Central memory CD8-positive, alpha-beta T cell (primary cell): Measurements from ENCODE around the gene DYNLRB1.
A peak's percentile ranks its signal among the peaks of the same experiment; 100 is the strongest.

Source experiments
- ATAC-seq: fragments of 150-1000 bp; cut with Tn5 transposase; replicated peaks from 2 replicates; pipeline ENCODE4 v1.10.0; 2022; ENCODE audit warnings: mild to moderate bottlenecking, moderate FRiP score, moderate number of reproducible peaks; ENCODE audit not compliant: poor library complexity, severe bottlenecking; ENCODE audit errors: extremely low read depth
- DNase-seq, 2 donors: peaks; one replicate each; pipeline ENCODE4 v3.0.0; 2021; ENCODE audit warnings: low spot score in 2 of 2
- H3K27ac Mint-ChIP-seq: one replicate; pipeline ENCODE4 v1.8.0; 2022; ENCODE audit warnings: low read depth, mild to moderate bottlenecking, moderate library complexity, mixed read lengths
- H3K27me3 Mint-ChIP-seq: one replicate; pipeline ENCODE4 v1.8.0; 2022; ENCODE audit warnings: mixed read lengths
- H3K36me3 Mint-ChIP-seq: one replicate; pipeline ENCODE4 v1.8.0; 2022; ENCODE audit warnings: mild to moderate bottlenecking, moderate library complexity, mixed read lengths; ENCODE audit not compliant: insufficient read depth
- H3K4me1 Mint-ChIP-seq: one replicate; pipeline ENCODE4 v1.8.0; 2022; ENCODE audit warnings: mixed read lengths
- H3K4me3 Mint-ChIP-seq: one replicate; pipeline ENCODE4 v1.8.0; 2022; ENCODE audit warnings: mild to moderate bottlenecking, moderate library complexity, mixed read lengths
- H3K9me3 Mint-ChIP-seq: one replicate; pipeline ENCODE4 v1.8.0; 2022; ENCODE audit warnings: mixed read lengths

Gene DYNLRB1

GRCh38 chr20:34558320-34559218 is 42.3 kb downstream of the DYNLRB1 start, which contains the start of gene MAP1LC3A:
TSS of gene MAP1LC3A (plus strand) at chr20:34558718. CDS start at chr20:34558869, 151 bp downstream.
- Mint-ChIP-seq H3K27ac (peak within 1 kb of the TSS; percentile 99), H3K4me3 (peak within 1 kb of the TSS; percentile 83)
- peak; percentile 89 for ATAC-seq

GRCh38 chr20:34559311-34560140 is 43.3 kb downstream of the DYNLRB1 start:
- ATAC-seq (no peak), DNase-seq (no peak)
- H3K9me3 Mint-ChIP-seq = no peaks in the 10 kb centered on the region
- H3K36me3 Mint-ChIP-seq = peaks cover 27% of the 10 kb centered on the region
- peak overlapping the region; percentile 57 for H3K4me3 Mint-ChIP-seq
- peaks cover 13% of the 10 kb centered on the region for H3K4me1 Mint-ChIP-seq
- H3K27me3 Mint-ChIP-seq = no peaks in the 10 kb centered on the region
- H3K27ac Mint-ChIP-seq = peak overlapping the region; percentile 69

More at GRCh38 chr20:34558320-34559218, 42.3 kb downstream of the DYNLRB1 start, which contains the start of gene MAP1LC3A:
- no peaks in the 10 kb centered on the region for H3K9me3 Mint-ChIP-seq
- peaks cover 27% of the 10 kb centered on the region for H3K36me3 Mint-ChIP-seq
- H3K4me1 Mint-ChIP-seq = peaks cover 13% of the 10 kb centered on the region
- DNase-seq = peak; percentile 92 to 94
- no peaks in the 10 kb centered on the region for H3K27me3 Mint-ChIP-seq

GRCh38 chr20:34560141-34560523 is 43.9 kb downstream of the DYNLRB1 start:
- no peak for DNase-seq
- Mint-ChIP-seq H3K9me3 (no peaks in the 10 kb centered on the region), H3K4me1 (peaks cover 13% of the 10 kb centered on the region), H3K4me3 (peak overlapping the region; percentile 57), H3K27ac (peak overlapping the region; percentile 69), H3K36me3 (peaks cover 27% of the 10 kb centered on the region), H3K27me3 (no peaks in the 10 kb centered on the region)
- no peak for ATAC-seq

GRCh38 chr20:34560614-34561013 is 44.4 kb downstream of the DYNLRB1 start:
- DNase-seq = no peak
- Mint-ChIP-seq H3K9me3 (no peaks in the 10 kb centered on the region), H3K4me3 (peak overlapping the region; percentile 57), H3K36me3 (peaks cover 27% of the 10 kb centered on the region), H3K27me3 (no peaks in the 10 kb centered on the region), H3K27ac (peak overlapping the region; percentile 69), H3K4me1 (peaks cover 13% of the 10 kb centered on the region)
- ATAC-seq = no peak

- H3K9me3 Mint-ChIP-seq = no peaks in the 10 kb centered on the region
- H3K27ac Mint-ChIP-seq = peak overlapping the region; percentile 69
- peak overlapping the region; percentile 8 for H3K4me3 Mint-ChIP-seq
- no peaks in the 10 kb centered on the region for H3K27me3 Mint-ChIP-seq
- ATAC-seq (no peak), DNase-seq (no peak)
- H3K4me1 Mint-ChIP-seq = peaks cover 13% of the 10 kb centered on the region
- H3K36me3 Mint-ChIP-seq = peaks cover 27% of the 10 kb centered on the region
Observed at GRCh38 chr20:34561661-34562060, 45.4 kb downstream of the DYNLRB1 start.

- H3K36me3 Mint-ChIP-seq = peaks cover 27% of the 10 kb centered on the region
- no peak overlapping the region for H3K27ac Mint-ChIP-seq
- ATAC-seq (no peak), DNase-seq (no peak)
- no peaks in the 10 kb centered on the region for H3K9me3 Mint-ChIP-seq
- H3K27me3 Mint-ChIP-seq = no peaks in the 10 kb centered on the region
- peaks cover 9% of the 10 kb centered on the region for H3K4me1 Mint-ChIP-seq
- no peak overlapping the region for H3K4me3 Mint-ChIP-seq
Observed at GRCh38 chr20:34562641-34563040, 46.4 kb downstream of the DYNLRB1 start.

- DNase-seq = no peak
- H3K4me3 Mint-ChIP-seq = no peak overlapping the region
- H3K4me1 Mint-ChIP-seq = no peaks in the 10 kb centered on the region
- ATAC-seq = no peak
- no peaks in the 10 kb centered on the region for H3K9me3 Mint-ChIP-seq
- H3K27ac Mint-ChIP-seq = no peak overlapping the region
- H3K36me3 Mint-ChIP-seq = peaks cover 13% of the 10 kb centered on the region
- no peaks in the 10 kb centered on the region for H3K27me3 Mint-ChIP-seq
Observed at GRCh38 chr20:34564833-34565232, 48.6 kb downstream of the DYNLRB1 start.

GRCh38 chr20:34566978-34567891 is 51.0 kb downstream of the DYNLRB1 start:
- no peak for DNase-seq
- Mint-ChIP-seq H3K4me1 (peaks cover 9% of the 10 kb centered on the region), H3K4me3 (no peak overlapping the region), H3K36me3 (peaks cover 5% of the 10 kb centered on the region), H3K9me3 (no peaks in the 10 kb centered on the region), H3K27me3 (no peaks in the 10 kb centered on the region), H3K27ac (peak overlapping the region; percentile 25)
- no peak for ATAC-seq

GRCh38 chr20:34567892-34568865 is 52.0 kb downstream of the DYNLRB1 start:
- H3K4me1 Mint-ChIP-seq = peaks cover 9% of the 10 kb centered on the region
- no peak overlapping the region for H3K4me3 Mint-ChIP-seq
- no peaks in the 10 kb centered on the region for H3K9me3 Mint-ChIP-seq
- no peak for ATAC-seq
- peaks cover 5% of the 10 kb centered on the region for H3K36me3 Mint-ChIP-seq
- H3K27ac Mint-ChIP-seq = peak overlapping the region; percentile 25
- no peaks in the 10 kb centered on the region for H3K27me3 Mint-ChIP-seq
- no peak for DNase-seq

GRCh38 chr20:34569598-34569997 is 53.4 kb downstream of the DYNLRB1 start:
- DNase-seq (no peak), ATAC-seq (no peak)
- Mint-ChIP-seq H3K36me3 (peaks cover 8% of the 10 kb centered on the region), H3K9me3 (no peaks in the 10 kb centered on the region), H3K27me3 (no peaks in the 10 kb centered on the region), H3K4me1 (peaks cover 9% of the 10 kb centered on the region), H3K4me3 (no peak overlapping the region), H3K27ac (no peak overlapping the region)

GRCh38 chr20:34570859-34571306 is 54.7 kb downstream of the DYNLRB1 start:
- DNase-seq = no peak
- H3K27me3 Mint-ChIP-seq = no peaks in the 10 kb centered on the region
- H3K4me1 Mint-ChIP-seq = peaks cover 9% of the 10 kb centered on the region
- peaks cover 8% of the 10 kb centered on the region for H3K36me3 Mint-ChIP-seq
- no peak for ATAC-seq
- peak overlapping the region; percentile 48 for H3K27ac Mint-ChIP-seq
- no peaks in the 10 kb centered on the region for H3K9me3 Mint-ChIP-seq
- no peak overlapping the region for H3K4me3 Mint-ChIP-seq
